Thyroid gland (tissue), 4 donors: ENCODE data around the gene ANTXR2.

ENCODE experiments used
- CTCF ChIP-seq, 6 experiments: fragments of 200-600 bp in 3 of 6; fragments of 450-650 bp in 3 of 6; sonication (generic) in 3 of 6; IDR thresholded peaks; one replicate each; pipeline ENCODE4 v1.5.1; 2016 to 2019; ENCODE audit warnings: antibody characterized with exemption in 6 of 6, mild to moderate bottlenecking in 2 of 6, inconsistent platforms in 1 of 6, moderate library complexity in 1 of 6
- POLR2A ChIP-seq, 2 donors: fragments of 450-650 bp; IDR thresholded peaks; one replicate each; pipeline ENCODE4 v1.6.1; 2017; ENCODE audit warnings: antibody characterized with exemption in 2 of 2, mild to moderate bottlenecking in 2 of 2, moderate library complexity in 1 of 2

GRCh38 chr4:80069837-80070731, 2.9 kb downstream of the ANTXR2 start:
- no peak for TF ChIP-seq POLR2A (IDR thresholded peaks at IDR 0.05)
- TF ChIP-seq CTCF (IDR thresholded peaks at IDR 0.05): no peak
